K562 (cell line): ENCODE data around the gene NPS. TPM values are rescaled to one million over a fixed set of nuclear protein-coding genes. Genes with fewer than 3 reads are reported as not detected.

Experiments
- ATAC-seq: fragments of 200-7000 bp; cut with Tn5 transposase; 3 replicates; pipeline ENCODE4 v1.9.1; 2020; ENCODE audit warnings: moderate library complexity
- BruUV-seq: library from RNA; stranded (reverse); fragments of 400-500 nt; replicated peaks from 2 replicates; lab custom pipeline; 2021; lab: Mats Ljungman, UMichigan
- CTCF ChIA-PET: fragments of 300-600 bp; formaldehyde crosslinking; extraction: SDS; loops from one replicate; lab custom pipeline; 2021; ENCODE audit warnings: low intra/inter-chr PET ratio; lab: Yijun Ruan, JAX
- POLR2A ChIA-PET: fragments of 300-600, 350-650 bp; sonication (Branson Sonifier 250); formaldehyde crosslinking; extraction: SDS; loops from one replicate; lab custom pipeline; 2021; ENCODE audit warnings: antibody characterized with exemption, inconsistent platforms; lab: Yijun Ruan, JAX
- DNase-seq, 4 experiments: peaks; one replicate each; pipeline versions ENCODE4 v3.0.0 to v3.0.0-alpha.2; 2011 to 2018; ENCODE audit warnings: low spot score in 3 of 4, mixed read lengths in 3 of 4; ENCODE audit errors: extremely low read depth in 1 of 4
- FAIRE-seq: peaks from 2 replicates; lab custom pipeline; 2011; peaks lifted over from hg19 to GRCh38; lab: Jason Lieb, UNC
- H2AFZ ChIP-seq: 2 replicates; pipeline ENCODE4 v1.6.0; 2011; ENCODE audit warnings: low read depth, low read length, control low read depth, inconsistent platforms
- H3K27ac ChIP-seq: fragments of 200-600 bp; 3 replicates; pipeline ENCODE4 v1.8.0; 2011; ENCODE audit warnings: low read depth, mild to moderate bottlenecking, control low read depth, inconsistent platforms, low read length, moderate library complexity, mixed read lengths; ENCODE audit errors: extremely low read depth
- H3K27me3 ChIP-seq, 2 experiments: fragments of 300-600 bp in 1 of 2; 2 replicates in 1 of 2; 3 replicates in 1 of 2; pipeline versions ENCODE4 v1.6.0 to v1.8.0; 2011; ENCODE audit warnings: inconsistent platforms in 2 of 2, low read length in 2 of 2, mild to moderate bottlenecking in 1 of 2, mixed read lengths in 1 of 2, moderate library complexity in 1 of 2; ENCODE audit not compliant: control insufficient read depth in 2 of 2, insufficient read depth in 2 of 2
- H3K36me3 ChIP-seq: fragments of 300-600 bp; 3 replicates; pipeline ENCODE4 v1.8.0; 2011; ENCODE audit warnings: mild to moderate bottlenecking, low read length, inconsistent platforms; ENCODE audit not compliant: control insufficient read depth, insufficient read depth
- H3K4me1 ChIP-seq, 2 experiments: fragments of 200-600 bp in 1 of 2; replicated peaks in 1 of 2; 2 replicates in 1 of 2; 3 replicates in 1 of 2; pipeline versions ENCODE4 v1.5.1 to v1.8.0; 2011; ENCODE audit warnings: inconsistent platforms in 2 of 2, low read length in 2 of 2, mild to moderate bottlenecking in 1 of 2, mixed read lengths in 1 of 2, moderate library complexity in 1 of 2; ENCODE audit not compliant: control insufficient read depth in 2 of 2, insufficient read depth in 2 of 2
- H3K4me2 ChIP-seq: 2 replicates; pipeline ENCODE4 v1.6.1; 2011; ENCODE audit warnings: low read length, control low read depth, inconsistent platforms, mixed read lengths; ENCODE audit not compliant: insufficient read depth
- H3K4me3 ChIP-seq: fragments of 200-600 bp; sonication (generic), shearing (Covaris generic); 2 replicates; pipeline ENCODE4 v1.5.1; 2016; ENCODE audit warnings: control low read depth, inconsistent platforms
- H3K79me2 ChIP-seq: fragments of 200-600 bp; 3 replicates; pipeline ENCODE4 v1.8.0; 2011; ENCODE audit warnings: low read length, inconsistent platforms; ENCODE audit not compliant: control insufficient read depth, insufficient read depth
- H3K9ac ChIP-seq, 2 experiments: 2 replicates each; pipeline versions ENCODE4 v1.6.0 to v1.6.1; 2011; ENCODE audit warnings: low read depth in 2 of 2, low read length in 2 of 2, control low read depth in 1 of 2, inconsistent platforms in 1 of 2, mild to moderate bottlenecking in 1 of 2, mixed read lengths in 1 of 2; ENCODE audit not compliant: insufficient read depth in 1 of 2
- H3K9me1 ChIP-seq: one replicate; pipeline ENCODE4 v1.6.0; 2011; ENCODE audit warnings: inconsistent platforms, mild to moderate bottlenecking, low read length, moderate library complexity; ENCODE audit not compliant: control insufficient read depth, insufficient read depth
- H3K9me3 ChIP-seq: replicated peaks from 2 replicates; pipeline ENCODE4 v1.5.1; 2011; ENCODE audit warnings: low read depth, low read length, inconsistent platforms; ENCODE audit not compliant: control insufficient read depth, insufficient read depth
- H4K20me1 ChIP-seq: replicated peaks from 2 replicates; pipeline ENCODE4 v1.6.1; 2011; ENCODE audit warnings: low read length, inconsistent platforms, mixed read lengths; ENCODE audit not compliant: control insufficient read depth, insufficient read depth
- BCOR ChIP-seq: fragments of 450-650 bp; IDR thresholded peaks from 2 replicates; pipeline ENCODE4 v1.6.1; 2016
- DDX20 ChIP-seq: fragments of 450-650 bp; IDR thresholded peaks from 2 replicates; pipeline ENCODE4 v1.6.1; 2016; ENCODE audit warnings: missing genetic modification characterization, low read depth, mild to moderate bottlenecking, missing compliant biosample characterization, moderate library complexity
- KLF16 ChIP-seq: IDR thresholded peaks from 2 replicates; pipeline ENCODE4 v1.6.1; 2016; ENCODE audit warnings: antibody characterized with exemption
- NFE2 ChIP-seq: IDR thresholded peaks from 2 replicates; pipeline ENCODE4 v1.6.1; 2014; ENCODE audit warnings: antibody characterized with exemption, low read depth
- NRF1 ChIP-seq, 2 experiments: fragments of 450-650 bp; IDR thresholded peaks in 1 of 2; conservative IDR thresholded peaks in 1 of 2; 2 replicates each; pipeline ENCODE4 v1.6.1; 2014; ENCODE audit warnings: mild to moderate bottlenecking in 2 of 2
- POLR2B ChIP-seq: fragments of 450-650 bp; IDR thresholded peaks from 2 replicates; pipeline ENCODE4 v1.6.1; 2018; ENCODE audit warnings: low read depth; ENCODE audit not compliant: partially characterized antibody
- RCOR1 ChIP-seq, 2 experiments: IDR thresholded peaks; 2 replicates each; pipeline ENCODE4 v1.6.1; 2012; ENCODE audit warnings: low read depth in 2 of 2, low read length in 2 of 2, borderline replicate concordance in 1 of 2, improper control_type of control experiment in 1 of 2
- TEAD4 ChIP-seq, 2 experiments: sonication (generic) in 1 of 2; formaldehyde crosslinking in 1 of 2; IDR thresholded peaks; 2 replicates each; pipeline versions ENCODE4 v1.6.1 to v1.8.0; 2012 to 2022; ENCODE audit warnings: borderline replicate concordance in 1 of 2, inconsistent platforms in 1 of 2, low read length in 1 of 2, mild to moderate bottlenecking in 1 of 2, missing genetic modification reagents in 1 of 2
- ZNF24 ChIP-seq: fragments of 450-650 bp; IDR thresholded peaks from 2 replicates; pipeline ENCODE4 v1.6.1; 2016
- WGBS: fragments of 100-300 bp; shearing (Covaris generic); methylation state at CpG from one replicate; pipeline ENCODE4 v1.1.6; 2016; ENCODE audit warnings: low coverage, mixed read lengths; ENCODE audit not compliant: insufficient coverage; ENCODE audit errors: missing lambda C conversion rate; 5-methylcytosine and 5-hydroxymethylcytosine counted together
- in situ Hi-C: fragments of 300-500 bp; cut with MboI; formaldehyde crosslinking; loops from 4 replicates; pipeline ENCODE4 v1.15.0; 2018; ENCODE audit warnings: inconsistent platforms, mixed read lengths
- intact Hi-C: fragments of 100-400 bp; cut with micrococcal nuclease; formaldehyde crosslinking; loops from 2 replicates; pipeline ENCODE4 v1.14.2; 2022
- polyA plus RNA-seq, 8 experiments: library from polyadenylated mRNA; depleted of rRNA in 4 of 8; stranded (reverse) in 5 of 8; unstranded in 3 of 8; fragments of >200 nt; fragmentation: Nextera tagmentation in 2 of 8; fragmentation: Illumina TruSeq in 1 of 8; extraction: Ambion mirVana in 2 of 8; extraction: Trizol in 1 of 8; gene quantifications; 2 replicates each; pipeline versions ENCODE4 v1.2.1 to v1.2.3, GENCODE V29; 2011 to 2014; ENCODE audit warnings: inconsistent platforms in 1 of 8, missing spikeins in 1 of 8
- total RNA-seq, 7 experiments: library from RNA; depleted of rRNA in 6 of 7; stranded (reverse); fragments of >200 nt in 6 of 7; fragmentation: Illumina TruSeq in 2 of 7; extraction: Trizol in 2 of 7; gene quantifications; 2 replicates each; pipeline versions ENCODE4 v1.2.1 to v1.2.3, GENCODE V29; 2011 to 2021; ENCODE audit warnings: low replicate concordance in 1 of 7
- TF ChIP-seq, protein P1 (sequence below): fragments of 450-650 bp; IDR thresholded peaks from 2 replicates; pipeline ENCODE4 v1.6.1; 2014; ENCODE audit warnings: low read depth, mild to moderate bottlenecking, moderate library complexity, borderline replicate concordance
- TF ChIP-seq, protein P2 (sequence below): fragments of 250-450 bp; sonication (Bioruptor Pico); IDR thresholded peaks from 2 replicates; pipeline ENCODE4 v1.4.0; 2020

NPS gene
- total and polyA plus RNA-seq, 9 of the 15 experiments (the other 6 are each of a cell fraction or from before 2014, with no cell fraction given) = not detected

DNA sequence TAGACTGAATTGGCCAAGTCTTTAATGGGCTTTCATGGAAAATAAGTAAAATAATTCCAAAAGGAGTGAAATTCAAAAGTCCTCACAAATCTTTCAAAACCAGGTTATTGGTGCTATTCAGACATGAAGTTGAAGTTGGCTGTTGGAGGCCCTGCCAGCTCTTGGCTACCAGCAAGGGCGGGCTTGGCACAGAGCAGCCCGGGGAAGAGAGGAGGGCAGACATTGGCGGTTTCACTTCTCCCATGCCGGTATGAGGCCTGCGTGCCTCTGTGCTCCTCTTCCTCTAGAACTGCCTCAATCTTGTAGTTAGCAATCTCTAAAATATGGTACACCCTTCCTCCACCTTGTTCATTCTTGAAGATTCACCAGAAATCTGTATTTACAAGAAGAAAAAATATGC, 16.4 kb upstream of the NPS start:
- Histone ChIP-seq H3K9me1 (no peaks in the 10 kb centered on the region), H3K9me3 (no peaks in the 10 kb centered on the region), H3K9ac (no peak overlapping the region), H3K36me3 (no peaks in the 10 kb centered on the region), H3K27me3 (no peaks in the 10 kb centered on the region)
- in situ Hi-C loops = no loop called here
- BruUV-seq = no TSS peak
- POLR2A ChIA-PET = no interaction called here
- ATAC-seq = no peak
- TF ChIP-seq TEAD4 (IDR thresholded peaks at IDR 0.05; ENCODE audit: low read length) = no peak
- TF ChIP-seq TEAD4 (CRISPR knock-in tag; IDR thresholded peaks at IDR 0.05; ENCODE audit: borderline replicate concordance) = no peak
- no peak for TF ChIP-seq BCOR
- no peak for TF ChIP-seq ZNF24
- TF ChIP-seq DDX20 (tag) = no peak
- TF ChIP-seq NRF1 (conservative IDR thresholded peaks at IDR 0.05 in 1 of 2, IDR thresholded peaks at IDR 0.05 in 1 of 2) = no peak
- no peak for TF ChIP-seq POLR2B
- TF ChIP-seq KLF16 = no peak
- no peak for TF ChIP-seq NFE2
- TF ChIP-seq, protein P1, sequence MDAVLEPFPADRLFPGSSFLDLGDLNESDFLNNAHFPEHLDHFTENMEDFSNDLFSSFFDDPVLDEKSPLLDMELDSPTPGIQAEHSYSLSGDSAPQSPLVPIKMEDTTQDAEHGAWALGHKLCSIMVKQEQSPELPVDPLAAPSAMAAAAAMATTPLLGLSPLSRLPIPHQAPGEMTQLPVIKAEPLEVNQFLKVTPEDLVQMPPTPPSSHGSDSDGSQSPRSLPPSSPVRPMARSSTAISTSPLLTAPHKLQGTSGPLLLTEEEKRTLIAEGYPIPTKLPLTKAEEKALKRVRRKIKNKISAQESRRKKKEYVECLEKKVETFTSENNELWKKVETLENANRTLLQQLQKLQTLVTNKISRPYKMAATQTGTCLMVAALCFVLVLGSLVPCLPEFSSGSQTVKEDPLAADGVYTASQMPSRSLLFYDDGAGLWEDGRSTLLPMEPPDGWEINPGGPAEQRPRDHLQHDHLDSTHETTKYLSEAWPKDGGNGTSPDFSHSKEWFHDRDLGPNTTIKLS = no peak
- no peak for TF ChIP-seq RCOR1 (IDR thresholded peaks at IDR 0.05; ENCODE audit: borderline replicate concordance in 1 of 2, low read depth in 2 of 2, low read length in 2 of 2)
- TF ChIP-seq, protein P2, sequence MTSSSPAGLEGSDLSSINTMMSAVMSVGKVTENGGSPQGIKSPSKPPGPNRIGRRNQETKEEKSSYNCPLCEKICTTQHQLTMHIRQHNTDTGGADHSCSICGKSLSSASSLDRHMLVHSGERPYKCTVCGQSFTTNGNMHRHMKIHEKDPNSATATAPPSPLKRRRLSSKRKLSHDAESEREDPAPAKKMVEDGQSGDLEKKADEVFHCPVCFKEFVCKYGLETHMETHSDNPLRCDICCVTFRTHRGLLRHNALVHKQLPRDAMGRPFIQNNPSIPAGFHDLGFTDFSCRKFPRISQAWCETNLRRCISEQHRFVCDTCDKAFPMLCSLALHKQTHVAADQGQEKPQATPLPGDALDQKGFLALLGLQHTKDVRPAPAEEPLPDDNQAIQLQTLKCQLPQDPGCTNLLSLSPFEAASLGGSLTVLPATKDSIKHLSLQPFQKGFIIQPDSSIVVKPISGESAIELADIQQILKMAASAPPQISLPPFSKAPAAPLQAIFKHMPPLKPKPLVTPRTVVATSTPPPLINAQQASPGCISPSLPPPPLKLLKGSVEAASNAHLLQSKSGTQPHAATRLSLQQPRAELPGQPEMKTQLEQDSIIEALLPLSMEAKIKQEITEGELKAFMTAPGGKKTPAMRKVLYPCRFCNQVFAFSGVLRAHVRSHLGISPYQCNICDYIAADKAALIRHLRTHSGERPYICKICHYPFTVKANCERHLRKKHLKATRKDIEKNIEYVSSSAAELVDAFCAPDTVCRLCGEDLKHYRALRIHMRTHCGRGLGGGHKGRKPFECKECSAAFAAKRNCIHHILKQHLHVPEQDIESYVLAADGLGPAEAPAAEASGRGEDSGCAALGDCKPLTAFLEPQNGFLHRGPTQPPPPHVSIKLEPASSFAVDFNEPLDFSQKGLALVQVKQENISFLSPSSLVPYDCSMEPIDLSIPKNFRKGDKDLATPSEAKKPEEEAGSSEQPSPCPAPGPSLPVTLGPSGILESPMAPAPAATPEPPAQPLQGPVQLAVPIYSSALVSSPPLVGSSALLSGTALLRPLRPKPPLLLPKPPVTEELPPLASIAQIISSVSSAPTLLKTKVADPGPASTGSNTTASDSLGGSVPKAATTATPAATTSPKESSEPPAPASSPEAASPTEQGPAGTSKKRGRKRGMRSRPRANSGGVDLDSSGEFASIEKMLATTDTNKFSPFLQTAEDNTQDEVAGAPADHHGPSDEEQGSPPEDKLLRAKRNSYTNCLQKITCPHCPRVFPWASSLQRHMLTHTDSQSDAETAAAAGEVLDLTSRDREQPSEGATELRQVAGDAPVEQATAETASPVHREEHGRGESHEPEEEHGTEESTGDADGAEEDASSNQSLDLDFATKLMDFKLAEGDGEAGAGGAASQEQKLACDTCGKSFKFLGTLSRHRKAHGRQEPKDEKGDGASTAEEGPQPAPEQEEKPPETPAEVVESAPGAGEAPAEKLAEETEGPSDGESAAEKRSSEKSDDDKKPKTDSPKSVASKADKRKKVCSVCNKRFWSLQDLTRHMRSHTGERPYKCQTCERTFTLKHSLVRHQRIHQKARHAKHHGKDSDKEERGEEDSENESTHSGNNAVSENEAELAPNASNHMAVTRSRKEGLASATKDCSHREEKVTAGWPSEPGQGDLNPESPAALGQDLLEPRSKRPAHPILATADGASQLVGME (CRISPR knock-in tag) = no peak
- TF ChIP-seq, all 486 proteins: peak for 0
- CTCF ChIA-PET = no interaction called here
- FAIRE-seq (no peak), DNase-seq (no peak)
- no peaks in the 10 kb centered on the region for H3K79me2 ChIP-seq
- H3K4me2 ChIP-seq = no peak overlapping the region
- no peaks in the 10 kb centered on the region for H3K4me1 ChIP-seq
- intact Hi-C loops = no loop called here
- no peak overlapping the region for H2AFZ ChIP-seq
- H4K20me1 ChIP-seq = no peaks in the 10 kb centered on the region
- no peak overlapping the region for H3K4me3 ChIP-seq
- H3K27ac ChIP-seq = no peak overlapping the region
- 0% methylated on average over 1 of the region's 5 CpGs for WGBS
